GM21423 (cell line): Measurements from ENCODE around the gene RRH.
"Not testable (repeated sequence)": the region's sequence is repeated elsewhere in the genome, so short reads cannot be mapped to it uniquely, and the experiment has no call there.

Experiments used
- ATAC-seq: cut with Tn5 transposase; IDR thresholded peaks from one replicate; pipeline ENCODE4 v1.9.1; 2021; ENCODE audit warnings: mild to moderate bottlenecking, moderate library complexity; ENCODE audit not compliant: unreplicated experiment

RRH gene

GRCh38 chr4:109836985-109837384, 9.2 kb downstream of the RRH start:
- ATAC-seq, result no peak

GRCh38 chr4:109846395-109847098, 18.8 kb downstream of the RRH start:
- no peak for ATAC-seq

GRCh38 chr4:109847896-109848442, 20.2 kb downstream of the RRH start, which contains the start of gene LRIT3:
Gene LRIT3, plus strand, starts transcription at chr4:109848107. Its CDS starts 95 bp downstream, at chr4:109848202.
- ATAC-seq, result no peak

- no peak for ATAC-seq
These were observed 20.7 kb downstream of the RRH start for GRCh38 chr4:109848501-109848900.

GRCh38 chr4:109850601-109851000, 22.8 kb downstream of the RRH start:
- no peak for ATAC-seq

GRCh38 chr4:109859426-109860300, 31.9 kb downstream of the RRH start:
- not testable (repeated sequence) for ATAC-seq

- no peak for ATAC-seq
These were observed 33.5 kb downstream of the RRH start for GRCh38 chr4:109861271-109861670.

GRCh38 chr4:109861916-109862511, 34.2 kb downstream of the RRH start:
- ATAC-seq, result no peak

- ATAC-seq, result no peak
These were observed 36.4 kb downstream of the RRH start for GRCh38 chr4:109864134-109864533.

GRCh38 chr4:109870061-109870460, 42.3 kb downstream of the RRH start:
- ATAC-seq, result no peak

- ATAC-seq, result no peak
These were observed 44.3 kb downstream of the RRH start for GRCh38 chr4:109872065-109872464.

GRCh38 chr4:109872950-109873656, 45.3 kb downstream of the RRH start:
- no peak for ATAC-seq

GRCh38 chr4:109873791-109874514, 46.2 kb downstream of the RRH start:
- ATAC-seq, result no peak

GRCh38 chr4:109875106-109875505, 47.3 kb downstream of the RRH start:
- no peak for ATAC-seq

GRCh38 chr4:109875553-109875952, 47.8 kb downstream of the RRH start:
- not testable (repeated sequence) for ATAC-seq

GRCh38 chr4:109876634-109877265, 49.0 kb downstream of the RRH start:
- ATAC-seq, result no peak

- peak; percentile 62 for ATAC-seq
These were observed 49.6 kb downstream of the RRH start for GRCh38 chr4:109877400-109877799.

- no peak for ATAC-seq
These were observed 50.6 kb downstream of the RRH start for GRCh38 chr4:109878355-109878754.

GRCh38 chr4:109879081-109879480, 51.3 kb downstream of the RRH start:
- ATAC-seq, result no peak
